DMS114 treated with DMSO at 0.1 percent for 48 hours (cell line): Measurements from ENCODE around the gene FNIP1.
"Not testable (repeated sequence)": the region's sequence is repeated elsewhere in the genome, so short reads cannot be mapped to it uniquely, and the experiment has no call there.

ENCODE experiments used
- DNase-seq: peaks from one replicate; lab custom pipeline; 2025; ENCODE audit not compliant: unreplicated experiment; lab: John Stamatoyannopoulos, UW

The FNIP1 gene

DNA sequence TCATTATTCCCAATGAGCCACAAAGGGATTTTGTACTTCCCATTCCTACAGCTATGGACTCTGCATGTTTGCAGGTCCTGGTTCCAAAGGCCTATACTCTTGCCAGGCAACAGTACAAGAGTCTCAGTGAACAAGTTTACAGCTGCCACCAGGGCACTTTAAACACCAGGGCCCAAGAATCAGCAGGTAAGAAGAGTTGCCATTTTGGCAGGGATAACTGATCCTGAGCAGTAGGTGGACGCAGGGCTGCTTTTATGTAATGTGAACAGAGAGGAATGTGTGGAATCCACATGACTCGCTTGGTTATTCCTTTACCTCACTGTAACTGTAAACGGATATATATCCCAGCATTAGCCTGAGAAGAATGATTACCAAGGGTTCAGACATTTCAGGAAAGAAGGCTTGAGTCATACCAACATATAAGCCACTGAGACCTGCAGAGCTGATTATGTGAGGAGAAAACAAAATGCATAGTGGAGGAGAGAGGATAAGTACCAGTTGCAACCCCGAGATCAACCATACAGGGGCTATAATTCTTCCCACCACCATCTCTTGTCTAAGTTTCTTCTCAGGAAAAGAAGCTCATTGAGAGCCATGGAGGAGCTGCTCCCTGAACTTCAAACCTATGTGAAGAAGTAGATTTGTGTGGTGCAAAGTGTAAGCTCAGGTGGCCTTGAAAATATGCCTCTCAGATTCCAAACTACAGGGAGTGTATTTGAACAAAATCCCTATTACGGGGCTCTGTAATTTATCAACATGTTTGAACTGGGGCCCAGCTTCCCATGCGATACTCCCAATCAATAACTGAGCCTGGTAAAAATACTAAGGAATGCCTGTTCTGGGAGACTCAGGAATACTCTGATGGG lies 186.4 kb downstream of the FNIP1 start:
- DNase-seq, result no peak

GRCh38 chr5:131609774-131610173 lies 187.0 kb downstream of the FNIP1 start:
- DNase-seq, result no peak

DNA sequence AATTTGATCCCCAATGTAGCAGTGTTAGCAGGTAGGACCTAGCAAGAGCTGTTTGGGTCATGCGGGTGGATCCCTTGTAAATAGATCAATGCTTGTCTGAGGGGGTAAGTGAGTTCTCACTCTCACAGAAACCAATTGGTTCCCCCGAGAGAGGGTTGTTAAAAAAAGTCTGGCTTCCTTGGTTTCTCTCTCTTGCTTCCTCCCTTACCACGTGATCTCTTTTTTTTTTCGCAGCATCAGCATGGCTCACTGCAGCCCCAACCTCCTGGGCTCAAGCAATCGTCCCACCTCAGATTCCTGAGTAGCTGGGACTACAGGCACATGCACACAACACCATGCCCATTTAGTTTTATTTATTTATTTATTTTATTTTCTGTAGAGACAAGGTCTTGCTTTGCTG lies 188.2 kb downstream of the FNIP1 start:
- no peak for DNase-seq

- DNase-seq, result no peak
Observed at GRCh38 chr5:131607903-131608540, 188.8 kb downstream of the FNIP1 start.

DNA sequence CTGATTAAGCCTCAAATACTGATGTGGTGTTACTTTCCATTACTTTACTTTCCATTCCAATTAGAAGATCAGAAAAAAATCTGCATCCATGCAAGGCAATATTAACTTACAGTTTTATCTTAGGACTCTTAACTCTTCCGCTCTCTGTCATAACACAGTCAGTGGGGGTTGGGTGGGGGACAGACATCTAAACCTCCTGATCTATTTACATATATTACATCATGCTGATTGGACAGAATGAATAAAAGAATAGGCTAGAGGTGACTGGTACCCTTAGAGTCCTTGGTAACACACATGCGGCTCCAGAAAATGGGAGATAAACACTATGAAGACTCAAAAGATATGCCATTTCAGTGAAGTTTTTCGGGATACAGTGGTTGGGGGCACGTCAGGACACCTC lies 189.4 kb downstream of the FNIP1 start:
- no peak for DNase-seq

GRCh38 chr5:131605086-131605485 lies 191.7 kb downstream of the FNIP1 start:
- DNase-seq, result no peak

DNA sequence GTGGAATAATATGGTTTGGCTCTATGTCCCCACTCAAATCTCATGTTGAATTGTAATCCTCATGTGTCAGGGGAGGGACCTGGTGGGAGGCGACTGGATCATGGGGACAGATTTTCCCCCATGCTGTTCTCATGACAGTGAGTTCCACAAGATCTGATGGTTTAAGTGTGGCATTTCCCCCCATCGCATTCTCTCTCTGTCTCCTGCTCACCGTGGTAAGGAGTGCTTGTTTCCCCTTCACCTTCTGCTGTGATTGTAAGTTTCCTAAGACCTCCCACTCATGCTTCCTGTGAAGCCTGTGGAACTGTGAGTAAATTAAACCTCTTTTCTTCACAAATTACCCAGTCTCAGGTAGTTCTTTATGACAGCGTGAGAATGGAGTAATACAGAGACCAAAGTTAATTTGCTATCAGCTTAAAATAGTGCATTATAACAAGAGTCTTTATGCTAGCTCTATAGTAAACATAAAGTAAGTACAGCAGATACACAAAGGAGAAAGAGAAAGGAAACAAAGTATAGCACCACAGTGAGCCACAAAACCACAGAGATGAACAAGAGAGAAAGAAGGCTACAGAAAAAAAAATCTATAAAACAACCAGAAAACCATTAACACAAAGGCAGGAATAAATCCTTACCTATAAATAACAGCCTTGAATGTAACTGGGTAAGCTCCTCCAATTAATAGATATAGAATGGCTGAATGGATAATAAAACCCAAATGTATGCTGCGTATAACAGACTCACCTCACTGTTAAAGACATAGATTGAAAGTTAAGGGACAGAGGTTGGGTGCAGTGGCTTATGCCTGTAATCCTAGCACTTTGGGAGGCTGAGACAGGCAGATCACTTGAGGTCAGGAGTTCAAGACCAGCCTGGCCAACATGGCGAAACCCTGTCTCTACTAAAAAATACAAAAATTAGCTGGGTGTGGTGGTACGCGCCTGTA lies 201.5 kb downstream of the FNIP1 start:
- DNase-seq, result no peak

DNA sequence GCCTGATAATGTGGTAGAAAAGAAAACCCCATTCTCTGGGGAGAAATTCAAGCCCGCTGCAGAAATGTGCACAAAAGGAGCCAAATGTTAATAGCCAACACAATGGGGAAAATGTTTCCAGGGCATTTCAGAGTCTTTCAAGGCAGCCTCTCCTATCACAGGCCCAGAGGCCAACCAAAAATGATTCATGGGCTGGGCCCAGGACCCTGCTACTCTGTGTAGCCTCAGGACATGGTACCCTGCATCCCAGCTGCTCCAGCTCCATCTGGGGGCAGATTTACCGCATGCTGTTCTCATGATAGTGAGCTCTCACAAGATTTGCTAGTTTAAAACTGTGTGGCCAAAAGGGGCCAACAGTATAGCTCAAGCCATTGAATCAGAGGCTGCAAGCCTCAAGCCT lies 202.9 kb downstream of the FNIP1 start:
- no peak for DNase-seq

DNA sequence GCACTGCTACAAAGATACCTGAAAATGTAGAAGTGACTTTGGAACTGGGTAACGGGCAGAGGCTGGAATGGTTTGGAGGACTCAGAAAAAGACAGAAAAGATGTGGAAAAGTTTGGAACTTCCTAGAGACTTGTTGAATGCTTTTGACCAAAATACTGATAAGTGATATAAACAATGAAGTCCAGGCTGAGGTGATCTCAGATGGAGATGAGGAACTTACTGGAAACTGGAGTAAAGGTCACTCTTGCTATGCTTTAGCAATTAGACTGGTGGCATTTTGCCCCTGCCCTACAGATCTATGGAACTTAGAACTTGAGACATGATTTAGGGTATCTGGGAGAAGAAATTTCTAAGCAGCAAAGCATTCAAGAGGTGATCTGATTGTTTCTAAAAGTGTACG lies 203.4 kb downstream of the FNIP1 start:
- DNase-seq, result not testable (repeated sequence)
